IMR-90 (cell line): ENCODE measurements around the gene NPAS3. TPM values are rescaled to one million over a fixed set of nuclear protein-coding genes. Genes with fewer than 3 reads are reported as not detected.

Experiments
- ATAC-seq: fragments of 200-7000 bp; cut with Tn5 transposase; 2 replicates; pipeline ENCODE4 v1.9.1; 2020; ENCODE audit warnings: low read depth, mild to moderate bottlenecking, moderate library complexity
- BruUV-seq: library from RNA; stranded (reverse); fragments of 400-500 nt; replicated peaks from 2 replicates; lab custom pipeline; 2021; lab: Mats Ljungman, UMichigan
- CTCF ChIA-PET: fragments of 300-600 bp; formaldehyde crosslinking; extraction: SDS; loops from one replicate; lab custom pipeline; 2021; ENCODE audit warnings: antibody characterized with exemption; lab: Yijun Ruan, JAX
- POLR2A ChIA-PET: fragments of 300-600 bp; sonication (Branson Sonifier 250); formaldehyde crosslinking; loops from one replicate; lab custom pipeline; 2022; ENCODE audit warnings: antibody characterized with exemption; ENCODE audit not compliant: unreplicated experiment; lab: Charles Lee
- DNase-seq: peaks from one replicate; pipeline ENCODE4 v3.0.0; 2013
- H2AFZ ChIP-seq: replicated peaks from 2 replicates; pipeline ENCODE3; 2013; ENCODE audit warnings: low read length, mild to moderate bottlenecking; ENCODE audit not compliant: poor library complexity
- H2AK5ac ChIP-seq: 2 replicates; pipeline ENCODE4 v1.6.1; 2013; ENCODE audit warnings: low read depth, low read length, inconsistent platforms
- H2AK9ac ChIP-seq: replicated peaks from 2 replicates; pipeline ENCODE3; 2013; ENCODE audit warnings: mild to moderate bottlenecking, low read depth, low read length, moderate library complexity; ENCODE audit not compliant: poor library complexity
- H2BK120ac ChIP-seq: 2 replicates; pipeline ENCODE4 v1.6.1; 2013; ENCODE audit warnings: low read depth, low read length, inconsistent platforms
- H2BK15ac ChIP-seq: 3 replicates; pipeline ENCODE4 v1.6.1; 2013; ENCODE audit warnings: low read depth, low read length, inconsistent platforms
- H2BK20ac ChIP-seq: 2 replicates; pipeline ENCODE4 v1.6.1; 2013; ENCODE audit warnings: low read depth, mild to moderate bottlenecking, inconsistent platforms, low read length, moderate library complexity
- H2BK5ac ChIP-seq: 2 replicates; pipeline ENCODE4 v1.6.1; 2013; ENCODE audit warnings: mild to moderate bottlenecking, low read depth, low read length, inconsistent platforms; ENCODE audit not compliant: poor library complexity, severe bottlenecking
- H3K14ac ChIP-seq: replicated peaks from 2 replicates; pipeline ENCODE4 v1.6.1; 2013; ENCODE audit warnings: low read depth, low read length, inconsistent platforms
- H3K18ac ChIP-seq: 2 replicates; pipeline ENCODE4 v1.6.1; 2013; ENCODE audit warnings: low read depth, low read length, control low read depth
- H3K23ac ChIP-seq: 2 replicates; pipeline ENCODE4 v1.6.1; 2013; ENCODE audit warnings: low read depth, low read length, inconsistent platforms
- H3K27ac ChIP-seq: 2 replicates; pipeline ENCODE4 v1.5.1; 2013; ENCODE audit warnings: mild to moderate bottlenecking, control low read depth, low read length; ENCODE audit not compliant: insufficient read depth
- H3K27me3 ChIP-seq: 2 replicates; pipeline ENCODE4 v1.6.1; 2013; ENCODE audit warnings: low read length; ENCODE audit not compliant: control insufficient read depth, insufficient read depth
- H3K36me3 ChIP-seq: 2 replicates; pipeline ENCODE4 v1.6.1; 2013; ENCODE audit warnings: low read length, mixed read lengths; ENCODE audit not compliant: control insufficient read depth, insufficient read depth
- H3K4ac ChIP-seq: 2 replicates; pipeline ENCODE4 v1.6.1; 2013; ENCODE audit warnings: low read depth, low read length, inconsistent platforms
- H3K4me1 ChIP-seq: 2 replicates; pipeline ENCODE4 v1.6.1; 2013; ENCODE audit warnings: low read length, mixed read lengths; ENCODE audit not compliant: control insufficient read depth, insufficient read depth
- H3K4me2 ChIP-seq: 2 replicates; pipeline ENCODE4 v1.6.1; 2013; ENCODE audit warnings: low read depth, mild to moderate bottlenecking, control low read depth, low read length, moderate library complexity
- H3K4me3 ChIP-seq: 2 replicates; pipeline ENCODE4 v1.5.1; 2013; ENCODE audit warnings: low read depth, mild to moderate bottlenecking, control low read depth, low read length, moderate library complexity; ENCODE audit not compliant: insufficient read depth
- H3K56ac ChIP-seq: 2 replicates; pipeline ENCODE4 v1.6.1; 2013; ENCODE audit warnings: low read length, inconsistent platforms; ENCODE audit not compliant: insufficient read depth; ENCODE audit errors: extremely low read depth
- H3K79me1 ChIP-seq, 2 experiments: 2 replicates each; pipeline ENCODE4 v1.6.1; 2013; ENCODE audit warnings: low read length in 2 of 2, inconsistent platforms in 1 of 2, low read depth in 1 of 2
- H3K9ac ChIP-seq: 2 replicates; pipeline ENCODE4 v1.6.1; 2013; ENCODE audit warnings: low read depth, low read length, control low read depth
- H3K9me1 ChIP-seq: 2 replicates; pipeline ENCODE4 v1.6.1; 2013; ENCODE audit warnings: low read length, inconsistent platforms; ENCODE audit not compliant: insufficient read depth
- H3K9me3 ChIP-seq: 2 replicates; pipeline ENCODE4 v1.6.1; 2013; ENCODE audit warnings: low read length; ENCODE audit not compliant: control insufficient read depth, insufficient read depth
- H4K20me1 ChIP-seq: 2 replicates; pipeline ENCODE4 v1.6.1; 2013; ENCODE audit warnings: low read length, inconsistent platforms; ENCODE audit not compliant: insufficient read depth
- H4K5ac ChIP-seq: 2 replicates; pipeline ENCODE4 v1.6.1; 2013; ENCODE audit warnings: mild to moderate bottlenecking, low read depth, low read length, control low read depth
- H4K8ac ChIP-seq, 2 experiments: 2 replicates each; pipeline ENCODE4 v1.6.1; 2013; ENCODE audit warnings: low read depth in 2 of 2, low read length in 2 of 2, control low read depth in 1 of 2, inconsistent platforms in 1 of 2
- H4K91ac ChIP-seq: 2 replicates; pipeline ENCODE4 v1.6.1; 2013; ENCODE audit warnings: low read depth, low read length, inconsistent platforms; ENCODE audit not compliant: insufficient read depth
- BHLHE40 ChIP-seq: fragments of 150-350 bp; IDR thresholded peaks from 2 replicates; pipeline ENCODE4 v1.6.1; 2016; ENCODE audit warnings: mild to moderate bottlenecking, low read depth, low read length
- CEBPB ChIP-seq: IDR thresholded peaks from 2 replicates; pipeline ENCODE4 v1.6.1; 2012; ENCODE audit warnings: low read depth, low read length, improper control_type of control experiment
- CHD1 ChIP-seq: IDR thresholded peaks from 2 replicates; pipeline ENCODE4 v1.6.1; 2012; ENCODE audit warnings: low read depth, low read length, improper control_type of control experiment
- CTCF ChIP-seq: conservative IDR thresholded peaks from 2 replicates; pipeline ENCODE4 v1.5.1; 2012; ENCODE audit warnings: mild to moderate bottlenecking, low read depth, low read length, improper control_type of control experiment
- ELK1 ChIP-seq: fragments of 150-350 bp; IDR thresholded peaks from 2 replicates; pipeline ENCODE4 v1.6.1; 2016; ENCODE audit warnings: low read depth, mild to moderate bottlenecking, low read length, moderate library complexity, borderline replicate concordance
- FOS ChIP-seq: fragments of 150-350 bp; IDR thresholded peaks from 2 replicates; pipeline ENCODE4 v1.6.1; 2016; ENCODE audit warnings: low read depth, low read length
- MAFK ChIP-seq: IDR thresholded peaks from 2 replicates; pipeline ENCODE4 v1.6.1; 2012; ENCODE audit warnings: low read depth, low read length, improper control_type of control experiment
- MAZ ChIP-seq: IDR thresholded peaks from 2 replicates; pipeline ENCODE4 v1.6.1; 2012; ENCODE audit warnings: low read depth, mild to moderate bottlenecking, low read length, improper control_type of control experiment, moderate library complexity, borderline replicate concordance
- NFE2L2 ChIP-seq: fragments of 150-350 bp; IDR thresholded peaks from 2 replicates; pipeline ENCODE4 v1.6.1; 2016; ENCODE audit warnings: low read depth, mild to moderate bottlenecking, low read length
- POLR2A ChIP-seq: IDR thresholded peaks from 2 replicates; pipeline ENCODE4 v1.6.1; 2012; ENCODE audit warnings: mild to moderate bottlenecking, low read depth, low read length
- RAD21 ChIP-seq: IDR thresholded peaks from 2 replicates; pipeline ENCODE4 v1.6.1; 2012; ENCODE audit warnings: low read length, improper control_type of control experiment
- RCOR1 ChIP-seq: IDR thresholded peaks from 2 replicates; pipeline ENCODE4 v1.6.1; 2012; ENCODE audit warnings: mild to moderate bottlenecking, low read length, improper control_type of control experiment; ENCODE audit not compliant: insufficient replicate concordance
- RFX5 ChIP-seq: IDR thresholded peaks from 2 replicates; pipeline ENCODE4 v1.8.0; 2012; ENCODE audit warnings: low read depth, mild to moderate bottlenecking, low read length, moderate library complexity
- SMC3 ChIP-seq: fragments of 150-350 bp; IDR thresholded peaks from 2 replicates; pipeline ENCODE4 v1.6.1; 2016; ENCODE audit warnings: low read depth, mild to moderate bottlenecking, antibody characterized with exemption, low read length, moderate library complexity
- USF2 ChIP-seq: fragments of 150-350 bp; IDR thresholded peaks from 2 replicates; pipeline ENCODE4 v1.6.1; 2017; ENCODE audit warnings: mild to moderate bottlenecking, antibody characterized with exemption, low read length, low read depth
- WGBS, 2 experiments: methylation state at CpG; one replicate each; pipeline versions ENCODE4 v1.1.5 to v1.1.7; 2013; ENCODE audit warnings: missing lambda C conversion rate in 2 of 2; ENCODE audit not compliant: insufficient read length in 1 of 2; ENCODE audit errors: extremely low coverage in 2 of 2; 5-methylcytosine and 5-hydroxymethylcytosine counted together
- dilution Hi-C: fragments of 300-500 bp; cut with HindIII; formaldehyde crosslinking; loops from one replicate; pipeline ENCODE4 v1.14.3; 2018; ENCODE audit warnings: low sequenced_read_pairs; ENCODE audit not compliant: unreplicated experiment
- in situ Hi-C: fragments of 300-500 bp; cut with MboI; formaldehyde crosslinking; loops from 3 replicates; pipeline ENCODE4 v1.14.3; 2019; ENCODE audit warnings: low sequenced_read_pairs, inconsistent platforms, mixed read lengths
- intact Hi-C: fragments of 100-400 bp; cut with micrococcal nuclease; formaldehyde crosslinking; loops from 2 replicates; pipeline ENCODE4 v1.10.0; 2022
- polyA plus RNA-seq, 3 experiments: library from polyadenylated mRNA; depleted of rRNA; stranded (reverse); fragments of >200 nt; gene quantifications; 2 replicates each; pipeline ENCODE4 v1.2.3, GENCODE V29; 2012; ENCODE audit warnings: low replicate concordance in 1 of 3
- total RNA-seq: library from RNA; depleted of rRNA; stranded (reverse); fragments of >200 nt; gene quantifications from 2 replicates; pipeline ENCODE4 v1.2.3, GENCODE V29; 2012

The NPAS3 gene
- total and polyA plus RNA-seq, 2 of the 4 experiments (the other 2 are of a cell fraction): not detected

- DNase-seq (no peak), ATAC-seq (no peak)
- no peak overlapping the region for H3K23ac ChIP-seq
- H3K36me3 ChIP-seq: no peaks in the 10 kb centered on the region
- BruUV-seq: no TSS peak
- no peak overlapping the region for H3K56ac ChIP-seq
- intact Hi-C loops: loop anchor here (1.0 to 10.0 kb wide), 5 partner anchors 360 to 1216 kb away; no protein-coding TSS in a partner anchor
- H3K9me3 ChIP-seq: no peaks in the 10 kb centered on the region
- in situ Hi-C loops: loop anchor here (5.0 kb wide), 1 partner anchor 1215 kb away; no protein-coding TSS in a partner anchor
- H3K4ac ChIP-seq: no peak overlapping the region
- H2BK5ac ChIP-seq: no peak overlapping the region
- dilution Hi-C loops: loop anchor here (25.0 kb wide), 1 partner anchor 1205 kb away; no protein-coding TSS in a partner anchor
- H4K8ac ChIP-seq: no peak overlapping the region
- H3K4me2 ChIP-seq: no peak overlapping the region
- H3K14ac ChIP-seq: no peak overlapping the region
- H3K79me1 ChIP-seq: no peaks in the 10 kb centered on the region
- no peak overlapping the region for H3K18ac ChIP-seq
- no peak overlapping the region for H3K27ac ChIP-seq
- H2AFZ ChIP-seq: no peak overlapping the region
- H4K20me1 ChIP-seq: no peaks in the 10 kb centered on the region
- H2AK5ac ChIP-seq: no peak overlapping the region
- no peak overlapping the region for H2BK120ac ChIP-seq
- H2BK20ac ChIP-seq: no peak overlapping the region
- no peak overlapping the region for H2AK9ac ChIP-seq
- H3K9me1 ChIP-seq: no peaks in the 10 kb centered on the region
- CTCF ChIA-PET: interaction anchor here (0.6 to 2.2 kb wide), 17 partner anchors 8 to 1216 kb away, joined by 3 to 17 read pairs (median 3); no protein-coding TSS in a partner anchor
- POLR2A ChIA-PET: no interaction called here
- H2BK15ac ChIP-seq: no peak overlapping the region
- H3K9ac ChIP-seq: no peak overlapping the region
- no peak overlapping the region for H4K91ac ChIP-seq
- no peak overlapping the region for H3K4me3 ChIP-seq
- H4K5ac ChIP-seq: no peak overlapping the region
- WGBS, 2 experiments: 62% methylated on average over 2 of the region's 8 CpGs; no CpG with 5 or more reads in 1 of the 2 experiments
- H3K4me1 ChIP-seq: no peaks in the 10 kb centered on the region
- H3K27me3 ChIP-seq: no peaks in the 10 kb centered on the region; the same call in 1 of the 2 replicates
- TF ChIP-seq CHD1 (no peak), MAZ (no peak), POLR2A (no peak), FOS (no peak), BHLHE40 (no peak), SMC3 (no peak), CEBPB (no peak), USF2 (no peak), RFX5 (no peak), RAD21 (no peak), RCOR1 (no peak), CTCF (no peak), ELK1 (no peak), MAFK (no peak), NFE2L2 (no peak)
Observed at GRCh38 chr14:33792009-33792719, 853.5 kb downstream of the NPAS3 start.
